Stimulated activated CD4-positive, alpha-beta T cell treated with anti-CD3 and anti-CD28 coated beads, Interleukin-2, amount 100 ng/mL, for 24 hours (primary cell): Measurements from ENCODE around the gene NIPAL4.
"Not testable (repeated sequence)": the region's sequence is repeated elsewhere in the genome, so short reads cannot be mapped to it uniquely, and the experiment has no call there.

ENCODE experiments used
- DNase-seq, 2 donors: peaks; one replicate each; pipeline ENCODE4 v3.0.0-alpha.2; 2020

The NIPAL4 gene

DNA sequence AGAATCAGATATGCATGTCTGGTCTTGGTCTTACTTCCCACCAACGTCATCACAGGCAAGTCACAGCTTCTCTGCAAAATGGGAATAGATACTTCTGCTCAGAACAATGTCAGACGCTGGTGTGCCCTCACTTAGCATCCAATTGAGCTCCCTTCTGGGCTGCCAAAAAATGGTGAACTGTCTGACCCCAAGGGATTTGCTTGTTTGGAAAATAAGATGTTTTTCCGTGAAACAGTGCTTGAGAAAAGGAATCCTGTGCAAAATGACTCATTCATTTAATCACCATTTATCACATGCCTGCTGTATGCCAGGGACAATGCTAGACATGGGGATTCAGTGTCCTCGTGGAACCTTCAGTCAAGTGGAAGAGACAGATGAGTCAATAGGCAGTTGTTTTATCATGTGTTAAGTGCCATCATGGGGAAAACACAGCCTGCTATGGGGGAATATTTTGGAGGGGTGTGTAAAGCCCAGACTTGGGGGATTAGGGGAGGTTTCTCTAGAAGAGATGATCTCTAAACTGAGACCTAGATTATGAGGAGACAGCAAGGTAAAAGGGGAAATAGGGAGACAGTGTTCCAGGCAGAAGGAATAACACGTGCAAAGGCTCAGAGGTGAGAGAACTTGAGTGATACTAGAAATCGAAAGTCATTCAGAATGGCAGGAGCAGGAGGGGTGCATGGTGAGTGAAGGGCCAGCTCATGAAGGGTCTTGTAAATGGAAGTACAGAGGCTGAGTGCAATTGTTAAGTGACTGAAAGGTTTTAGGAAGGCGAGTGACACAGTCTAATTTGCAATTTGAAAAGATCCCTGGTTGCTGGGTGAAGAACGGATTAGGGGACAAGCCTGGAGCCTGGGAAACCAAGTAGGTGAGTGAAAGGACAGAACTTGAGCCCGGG lies 3.9 kb downstream of the NIPAL4 start:
- DNase-seq, result no peak

DNA sequence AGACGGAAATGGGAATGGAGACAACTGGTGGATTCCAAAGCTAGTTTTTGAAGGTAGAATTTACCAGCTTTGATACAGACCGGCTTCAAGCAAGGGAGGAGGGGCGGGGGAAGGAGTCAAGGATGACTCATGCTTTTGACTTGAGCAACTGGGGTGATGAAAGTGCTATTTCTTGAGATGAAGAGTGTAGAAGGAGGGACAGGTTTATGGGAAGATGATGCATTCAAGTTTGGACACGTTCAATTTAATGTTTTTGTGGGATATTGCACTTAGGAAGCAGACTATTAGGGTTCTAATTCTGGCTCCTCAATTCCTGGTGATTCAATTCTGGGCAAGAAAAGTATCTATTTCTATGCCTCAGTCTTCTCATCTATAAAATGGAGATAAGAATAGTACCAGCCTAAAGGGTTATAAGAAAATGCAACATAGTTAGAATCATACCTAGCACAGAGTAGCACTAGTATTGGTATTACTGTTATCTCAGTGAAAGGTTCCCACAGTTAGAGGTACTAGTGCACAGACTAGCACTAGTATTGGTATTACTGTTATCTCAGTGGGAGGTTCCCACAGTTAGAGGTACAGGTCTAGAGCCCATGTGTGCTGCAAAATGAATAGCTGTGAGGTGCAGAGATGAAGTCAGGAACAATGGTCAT lies 4.6 kb downstream of the NIPAL4 start:
- DNase-seq, result peak; percentile 69 to 71

DNA sequence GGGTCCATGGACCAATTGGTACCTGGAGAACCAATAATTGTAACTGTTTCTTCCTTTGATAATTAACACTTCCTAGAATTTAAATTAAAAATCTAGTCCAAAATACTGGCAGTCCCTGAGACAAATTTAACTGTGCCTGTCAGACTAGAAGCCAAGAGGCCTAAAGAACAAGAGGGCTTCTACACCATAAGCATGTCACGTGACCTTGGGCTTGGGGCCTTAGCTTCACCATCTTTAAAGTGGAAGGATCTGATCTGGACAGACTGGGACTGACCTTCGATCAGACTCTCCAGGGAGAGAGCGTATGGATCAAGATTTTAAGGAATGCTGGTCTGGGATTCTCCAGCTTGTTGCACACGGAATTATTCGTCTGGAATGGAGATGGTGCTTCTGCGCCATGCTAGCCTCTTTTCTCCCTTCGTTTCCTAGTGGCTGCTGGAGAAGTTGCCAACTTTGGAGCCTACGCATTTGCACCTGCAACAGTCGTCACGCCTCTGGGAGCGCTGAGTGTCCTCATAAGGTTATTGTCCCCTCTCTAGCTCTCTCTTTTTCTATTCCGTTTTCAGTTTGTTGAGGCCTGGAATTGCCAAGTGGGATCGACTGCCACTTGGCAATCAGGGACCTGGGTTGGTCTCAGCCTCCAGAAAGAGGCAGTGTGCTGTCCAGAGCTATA lies 8.4 kb downstream of the NIPAL4 start:
- no peak for DNase-seq

DNA sequence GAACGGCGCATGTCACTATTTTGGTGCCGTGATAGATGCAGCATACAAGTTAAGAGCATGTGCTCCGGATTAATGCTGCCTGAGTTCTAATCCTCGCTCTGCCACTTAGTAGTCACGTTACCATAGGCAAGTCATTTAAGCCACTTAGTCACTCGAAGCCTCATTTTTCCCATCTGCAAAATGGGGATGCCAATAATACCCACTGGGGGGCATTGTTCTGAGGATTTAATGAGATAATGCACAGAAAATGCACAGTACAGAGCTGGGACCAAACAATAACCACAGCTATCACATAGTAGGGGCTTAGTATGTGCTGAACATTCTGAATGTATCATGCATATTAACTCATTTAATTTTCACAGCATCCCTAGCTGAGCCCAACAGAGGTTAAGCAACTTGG lies 9.1 kb downstream of the NIPAL4 start:
- DNase-seq, result no peak

DNA sequence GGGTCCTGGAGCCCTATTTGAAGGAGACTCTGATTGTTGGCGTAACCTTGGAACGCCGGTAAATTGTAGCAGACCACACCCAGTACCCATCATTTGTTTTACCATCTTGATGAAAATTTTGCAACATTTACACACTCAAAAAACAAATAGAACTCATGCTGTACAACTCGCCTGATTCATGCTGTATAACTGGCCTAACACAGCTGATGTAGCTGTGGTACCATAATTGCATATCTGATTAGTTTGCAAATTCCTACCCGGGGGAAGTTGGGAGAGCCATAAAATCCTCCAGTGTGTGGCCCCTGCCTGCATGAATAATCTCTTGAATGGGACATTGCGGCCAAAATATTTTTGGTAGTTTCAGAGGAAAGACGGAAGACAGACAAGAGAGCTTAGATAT lies 9.7 kb downstream of the NIPAL4 start:
- DNase-seq, result no peak

DNA sequence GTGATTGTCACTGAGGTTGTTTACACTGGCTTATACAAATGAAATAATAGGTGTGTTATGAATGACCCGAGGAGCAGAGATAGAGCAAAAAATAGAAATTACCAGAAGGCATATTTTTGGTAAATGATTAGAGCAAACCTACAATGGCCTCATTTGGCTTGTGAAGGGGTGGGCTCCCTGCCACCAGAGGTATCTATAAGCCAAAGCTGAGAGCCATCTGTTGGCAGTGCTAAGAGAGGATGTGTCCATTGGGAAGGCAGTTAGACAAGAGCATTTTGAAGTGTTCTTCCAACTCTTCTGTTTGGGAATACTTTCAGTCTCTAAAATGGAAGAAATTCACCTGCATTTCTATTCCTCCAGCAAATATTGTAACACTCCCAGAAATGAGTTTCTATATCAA lies 10.6 kb downstream of the NIPAL4 start:
- DNase-seq, result no peak

DNA sequence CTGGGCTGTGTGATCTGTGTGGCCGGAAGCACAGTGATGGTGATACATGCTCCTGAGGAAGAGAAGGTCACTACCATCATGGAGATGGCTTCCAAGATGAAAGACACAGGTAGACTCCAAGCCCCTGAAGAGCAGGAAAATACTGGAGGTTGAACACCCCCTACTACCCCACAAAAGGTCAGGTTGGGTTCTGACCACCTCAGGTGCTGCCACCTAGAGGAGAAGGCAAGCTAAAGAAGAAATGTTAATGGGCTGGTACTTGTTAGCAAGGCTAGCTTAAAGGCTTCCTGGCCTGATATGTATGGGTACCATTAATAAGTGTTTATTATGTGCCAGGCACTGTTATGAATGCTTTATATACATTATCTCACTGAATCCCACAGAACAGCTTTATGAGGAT lies 11.7 kb downstream of the NIPAL4 start:
- peak; percentile 21 to 40 for DNase-seq

DNA sequence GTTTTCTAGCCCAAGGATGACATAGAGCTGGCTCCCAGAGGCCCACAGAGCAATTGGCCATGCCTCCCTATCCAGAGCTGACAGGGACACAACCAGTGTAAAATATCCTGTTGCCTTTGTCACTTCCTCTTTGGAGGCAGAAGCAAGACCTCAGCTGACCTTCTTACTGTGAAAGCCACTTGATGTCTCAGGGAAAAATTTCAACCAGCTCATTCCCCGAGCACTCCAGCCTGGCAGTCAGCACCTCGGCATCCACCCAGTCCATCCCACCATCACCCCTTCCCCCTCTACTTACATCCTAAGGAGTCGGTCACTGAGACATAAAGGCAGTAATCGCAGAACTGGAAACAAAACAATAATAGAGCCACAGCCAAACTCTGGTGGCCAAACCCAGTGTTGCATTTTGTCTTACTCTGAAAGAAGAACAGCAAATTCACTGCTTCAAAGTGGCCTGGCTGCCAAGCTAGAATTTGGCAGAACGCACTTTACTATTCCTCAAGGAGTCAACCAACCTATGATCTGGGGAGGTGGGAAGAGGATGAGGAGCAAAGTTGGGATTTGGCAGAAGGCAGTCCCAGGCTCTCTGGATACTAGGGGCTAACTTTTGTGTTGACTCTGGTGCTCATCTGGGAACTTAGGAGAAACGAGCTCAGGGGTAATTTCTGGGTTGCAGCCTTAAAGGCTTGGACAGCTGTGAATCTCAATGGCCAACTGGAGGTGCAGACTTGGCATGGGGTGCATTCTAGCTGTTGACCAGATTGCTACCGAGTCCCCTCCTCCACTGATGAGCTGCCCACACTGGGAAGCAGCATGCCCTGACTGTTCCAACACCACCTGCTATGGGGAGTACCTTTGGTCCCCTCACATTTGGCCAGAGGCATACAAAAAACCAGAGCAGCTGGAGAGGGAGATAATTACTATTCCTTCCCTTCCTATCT lies 13.6 kb downstream of the NIPAL4 start:
- DNase-seq, result no peak

DNA sequence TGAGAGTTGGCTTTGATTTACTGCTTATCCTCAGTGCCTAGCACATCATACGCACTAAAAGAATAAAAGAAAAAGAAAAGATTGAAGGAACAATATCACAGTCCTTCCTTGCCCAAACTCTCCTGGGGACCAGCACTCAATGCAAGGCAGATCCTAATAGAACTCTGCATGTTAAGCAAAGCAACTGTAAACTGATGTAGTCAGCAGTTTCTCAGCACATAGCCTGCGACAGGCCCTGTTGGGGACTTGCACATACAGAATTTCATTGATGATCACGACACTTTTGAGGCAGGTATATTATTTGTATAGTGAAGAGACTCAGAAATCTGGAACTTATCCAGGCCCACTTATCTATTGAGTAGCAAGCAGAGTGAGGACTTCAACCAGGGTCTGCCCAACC lies 15.4 kb downstream of the NIPAL4 start:
- no peak for DNase-seq

DNA sequence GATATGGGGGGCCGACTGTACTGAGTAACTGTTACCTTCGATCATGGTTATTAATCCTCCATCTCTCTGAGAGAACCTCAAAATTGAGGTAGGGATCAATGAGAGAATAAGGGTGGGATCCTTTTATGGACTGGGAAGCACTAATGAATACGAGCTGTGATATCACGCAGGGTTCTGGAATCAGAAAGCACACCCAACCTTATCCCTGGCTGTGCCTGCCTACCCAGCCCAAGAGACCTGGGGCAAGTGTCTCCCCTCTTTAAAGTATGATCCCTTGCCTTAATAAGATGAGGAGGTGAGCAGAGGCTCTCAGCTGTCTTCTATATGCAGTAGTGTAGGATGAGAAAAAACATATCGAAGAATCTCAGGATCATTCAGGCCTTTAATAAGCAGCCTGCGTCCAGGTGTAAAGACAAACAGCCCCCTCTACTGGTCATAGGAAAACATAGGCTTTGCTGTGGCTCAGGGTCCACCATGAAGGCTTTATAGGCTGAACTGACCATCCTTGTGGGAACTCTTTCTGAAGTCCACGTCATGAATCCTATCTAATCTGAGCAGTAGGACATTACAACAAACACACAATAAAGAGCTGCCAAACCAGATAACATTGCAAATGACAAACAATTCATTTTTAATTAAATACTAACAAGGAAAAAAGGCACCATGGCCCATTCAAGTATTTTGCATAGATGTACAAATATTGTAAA lies 16.8 kb downstream of the NIPAL4 start:
- DNase-seq, result no peak

DNA sequence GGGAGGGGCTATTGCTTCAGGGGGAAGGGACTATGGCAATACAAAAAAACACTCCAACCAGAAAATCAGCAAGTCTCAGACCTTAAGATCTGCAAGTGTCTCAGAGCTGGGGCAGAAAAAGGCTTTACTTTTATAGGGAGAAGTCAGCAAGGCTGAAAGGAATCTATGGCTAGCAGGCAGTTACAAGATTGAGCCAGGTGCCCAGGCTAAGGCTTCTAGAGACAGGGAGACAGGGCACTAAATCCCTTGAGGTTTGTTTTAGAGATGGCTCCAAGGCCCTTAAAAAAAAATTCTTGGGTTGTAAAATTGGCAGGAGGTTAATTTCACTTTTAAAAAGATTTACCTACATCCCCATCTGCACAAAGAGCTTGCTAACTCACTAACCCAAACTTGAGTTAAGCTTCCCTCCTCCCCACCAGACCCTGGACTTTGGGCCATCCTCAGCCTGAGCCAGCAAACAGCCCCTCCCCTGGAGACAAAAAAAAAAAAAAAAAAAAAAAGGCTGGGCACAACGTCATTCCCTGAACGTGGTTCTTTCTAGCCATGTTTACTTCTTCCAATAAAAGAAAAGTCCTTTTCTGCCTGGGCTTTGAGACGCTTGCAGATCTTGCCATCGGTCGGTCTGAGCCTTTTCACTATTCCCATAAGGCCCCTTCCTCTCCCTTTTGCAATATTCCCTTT lies 17.9 kb downstream of the NIPAL4 start:
- DNase-seq, result no peak

DNA sequence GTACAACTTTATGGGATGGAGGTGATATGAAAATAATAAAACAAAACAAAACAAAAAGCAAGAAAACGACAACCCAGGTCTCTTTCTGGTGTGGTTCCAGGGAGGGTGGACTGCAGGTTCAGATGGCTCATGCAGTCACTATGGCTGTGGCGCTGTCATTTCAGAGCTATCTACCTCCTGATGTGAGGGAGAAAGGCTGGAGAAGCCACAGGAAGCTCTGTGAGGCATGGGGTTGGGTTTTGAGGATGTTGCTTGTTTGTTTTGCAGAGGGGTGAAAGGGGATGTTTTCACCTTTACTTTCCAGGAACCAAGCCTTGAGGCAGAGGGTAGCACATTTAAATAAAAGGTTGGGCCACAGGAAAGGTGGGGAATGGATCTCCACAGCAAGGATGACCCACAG lies 18.7 kb downstream of the NIPAL4 start:
- DNase-seq, result no peak

DNA sequence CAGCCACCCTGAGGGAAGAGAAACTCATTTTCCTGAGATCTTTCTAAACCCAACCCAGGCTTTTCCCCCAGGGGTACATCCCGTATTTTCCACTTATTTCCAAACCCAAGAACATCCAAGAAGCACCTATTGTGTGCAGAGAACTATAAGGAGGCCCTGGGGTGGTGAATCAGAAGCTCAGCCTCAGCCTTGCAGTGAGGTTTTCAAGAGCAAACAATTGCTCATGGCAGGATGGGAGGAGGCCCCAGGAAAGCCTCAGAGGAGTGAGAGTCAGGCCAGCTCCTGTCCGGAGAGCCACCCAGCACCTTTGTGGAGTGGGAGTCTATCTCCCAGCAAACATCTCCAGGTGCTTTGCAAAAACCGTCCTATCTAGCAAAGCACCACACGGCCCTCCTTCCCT lies 19.2 kb downstream of the NIPAL4 start:
- no peak for DNase-seq

DNA sequence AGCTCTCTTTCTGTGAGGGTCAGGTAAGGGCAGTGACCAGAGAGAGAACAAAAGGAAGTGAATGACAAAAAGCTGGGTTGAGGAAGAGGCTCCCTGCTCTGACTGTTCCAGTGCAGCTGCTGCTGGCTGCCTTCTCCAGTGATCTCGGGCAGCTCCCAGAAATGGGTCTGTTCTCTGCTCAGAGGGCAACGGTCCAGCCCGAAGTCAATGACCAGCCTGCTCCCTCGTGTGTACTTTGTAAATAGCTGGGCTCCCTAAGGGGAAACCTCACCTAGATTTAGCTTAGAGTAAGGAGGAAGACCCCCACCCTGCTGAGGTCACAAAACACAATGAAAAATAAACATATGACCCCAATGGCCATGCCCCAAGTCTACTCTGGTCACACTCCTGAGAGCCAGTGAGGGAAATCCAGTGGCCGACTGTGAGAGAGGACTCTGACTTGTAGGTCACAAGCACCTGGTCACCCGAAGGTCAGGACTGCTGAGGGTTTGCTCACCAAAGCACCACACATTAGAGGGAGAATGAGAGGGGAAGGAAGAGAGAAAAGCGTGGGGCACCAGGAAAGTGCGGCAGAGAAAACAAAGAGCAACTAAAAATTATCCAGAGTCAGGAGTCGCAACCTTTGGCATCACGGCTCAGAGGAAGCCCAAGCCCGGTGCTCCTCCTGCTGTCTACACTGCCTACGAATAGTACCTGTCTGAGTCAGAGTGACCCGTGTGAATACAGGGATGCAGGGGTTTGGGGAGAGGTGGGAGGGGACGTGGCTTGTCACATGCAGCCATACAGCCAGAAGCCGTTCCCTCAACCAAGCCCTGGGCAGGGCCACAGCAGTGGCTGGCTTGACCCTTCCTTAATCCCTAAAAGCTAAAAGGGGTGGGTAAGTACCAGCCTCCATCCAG lies 19.8 kb downstream of the NIPAL4 start:
- DNase-seq, result no peak

DNA sequence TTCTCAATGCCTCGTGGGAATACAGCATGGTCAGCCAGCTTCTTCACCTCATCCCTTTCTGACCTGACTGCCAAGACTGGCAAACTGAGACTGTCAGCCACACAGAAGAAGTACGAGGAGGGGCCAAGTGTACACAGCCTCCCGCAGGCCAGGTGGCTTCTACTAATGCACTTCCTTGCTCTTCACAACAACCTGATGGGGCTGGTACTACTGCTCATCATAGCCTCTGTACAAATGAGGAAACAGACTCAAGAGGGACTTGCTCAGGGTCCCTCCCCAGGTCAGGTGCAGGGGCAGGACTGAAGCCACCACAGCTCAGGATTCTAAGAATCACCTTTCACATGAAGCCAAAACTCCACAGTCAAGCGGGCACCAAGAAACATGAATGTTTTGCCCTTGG lies 21.3 kb downstream of the NIPAL4 start:
- no peak for DNase-seq

DNA sequence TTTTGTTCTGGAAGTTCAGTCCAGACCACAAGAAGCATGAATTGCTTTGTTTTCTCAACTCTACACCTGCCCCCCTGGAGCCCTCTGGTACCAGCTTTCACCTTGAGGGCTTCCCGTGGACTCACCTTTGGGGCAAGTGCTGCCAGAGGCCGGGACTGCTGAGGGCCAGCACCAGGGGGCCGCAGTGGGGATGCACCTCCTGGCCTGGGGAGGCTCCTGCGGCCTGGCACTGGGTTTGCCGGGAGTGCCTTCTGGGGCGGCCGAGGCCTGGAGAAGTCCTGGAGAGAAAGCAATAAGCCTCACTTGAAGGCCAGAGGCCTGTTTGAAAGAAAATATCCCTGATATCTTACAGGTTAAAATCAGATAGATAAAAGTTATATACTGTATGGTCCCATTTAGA lies 21.7 kb downstream of the NIPAL4 start:
- DNase-seq, result no peak

DNA sequence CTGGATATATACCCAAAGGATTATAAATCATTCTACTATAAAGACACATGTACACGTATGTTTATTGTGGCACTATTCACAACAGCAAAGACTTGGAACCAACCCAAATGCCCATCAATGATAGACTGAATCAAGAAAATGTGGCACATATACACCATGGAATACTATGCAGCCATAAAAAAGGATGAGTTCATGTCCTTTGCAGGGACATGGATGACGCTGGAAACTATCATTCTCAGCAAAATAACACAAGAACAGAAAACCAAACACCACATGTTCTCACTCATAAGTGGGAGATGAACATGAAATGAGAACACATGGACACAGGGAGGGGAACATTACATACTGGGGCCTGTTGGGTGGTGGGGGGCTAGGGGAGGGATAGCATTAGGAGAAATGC lies 22.7 kb downstream of the NIPAL4 start:
- not testable (repeated sequence) for DNase-seq

DNA sequence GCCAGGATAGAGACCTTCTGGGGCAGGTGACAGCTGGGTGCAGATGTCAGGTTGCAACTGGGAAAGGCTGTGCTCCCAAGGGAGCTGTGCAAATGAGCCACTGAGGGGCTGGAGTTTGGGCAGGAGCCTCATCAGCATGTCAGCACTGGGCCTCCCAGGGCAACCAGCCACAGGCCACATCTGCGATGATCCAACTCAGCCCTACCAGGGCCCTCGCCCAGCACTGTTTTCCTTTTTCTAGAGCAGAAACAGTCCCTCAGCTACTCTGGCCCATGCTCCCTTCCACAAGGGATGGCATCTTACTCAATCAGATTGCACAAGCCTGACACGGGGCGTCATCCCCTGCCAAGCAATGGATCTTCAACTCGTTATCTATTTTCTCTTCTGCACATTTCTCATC lies 24.8 kb downstream of the NIPAL4 start:
- DNase-seq, result no peak

DNA sequence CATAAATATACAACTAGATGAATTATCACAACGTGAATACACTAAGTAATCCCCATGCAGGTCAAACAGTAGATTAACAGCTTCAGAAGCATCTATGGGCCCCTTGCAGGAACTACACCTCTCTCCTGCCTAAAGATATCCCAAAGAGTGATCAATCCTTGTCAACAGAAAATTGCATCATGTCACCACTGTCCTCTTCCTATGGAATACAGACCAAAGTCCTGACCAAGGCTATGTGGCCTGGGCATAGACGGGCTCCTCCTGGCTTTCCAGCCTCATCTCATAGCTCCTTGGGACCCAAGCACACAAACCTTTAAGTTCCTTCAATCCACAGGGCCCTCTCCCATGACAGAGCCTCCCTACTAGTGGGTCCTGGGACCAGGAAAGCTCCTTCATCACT lies 25.3 kb downstream of the NIPAL4 start:
- no peak for DNase-seq

DNA sequence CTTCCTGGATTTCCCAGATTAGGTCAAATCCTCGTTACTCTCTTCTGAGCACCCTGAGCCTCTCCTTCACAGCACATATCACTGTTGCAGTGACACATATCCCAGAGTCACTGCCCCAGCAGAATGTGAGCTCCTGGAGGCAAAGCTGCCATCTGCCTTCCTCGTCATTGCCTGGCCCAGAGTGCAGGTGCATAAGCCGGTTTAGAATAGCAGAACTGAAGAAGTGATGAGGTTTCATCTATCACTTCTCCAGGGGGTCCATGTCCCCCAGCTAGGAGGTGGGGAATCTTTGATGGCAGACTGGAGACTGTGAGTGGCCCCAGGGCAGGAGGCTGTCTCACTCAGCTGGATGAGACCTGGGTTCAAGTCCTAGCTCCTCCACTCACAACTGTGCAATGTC lies 25.8 kb downstream of the NIPAL4 start:
- DNase-seq, result no peak
